ENCODE measurements around the gene FOSL1.

- TF ChIP-seq POLR2AphosphoS5 (IDR thresholded peaks at IDR 0.05) (no peak), CTCF (IDR thresholded peaks at IDR 0.05 in 8 of 11, conservative IDR thresholded peaks at IDR 0.05 in 3 of 11) (no peak), POLR2A (IDR thresholded peaks at IDR 0.05) (no peak)
Measured at GRCh38 chr11:65864706-65865471, 35.3 kb downstream of the FOSL1 start.

Measured in spleen (tissue), 7 donors.